Spleen (tissue), 7 donors: ENCODE measurements around the gene ATRN.

ENCODE experiments used
- CTCF ChIP-seq, 11 experiments: fragments of 200-600 bp in 7 of 11; fragments of 450-650 bp in 4 of 11; sonication (generic) in 4 of 11; IDR thresholded peaks in 8 of 11; conservative IDR thresholded peaks in 3 of 11; 1 replicate in 7 of 11; 2 replicates in 4 of 11; pipeline versions ENCODE4 v1.4.0 to v1.8.0; 2016 to 2021; ENCODE audit warnings: antibody characterized with exemption in 11 of 11, inconsistent platforms in 4 of 11, mild to moderate bottlenecking in 1 of 11
- POLR2AphosphoS5 ChIP-seq, 3 donors: sonication (generic); formaldehyde crosslinking; IDR thresholded peaks; one replicate each; pipeline ENCODE4 v1.5.1; 2017; ENCODE audit warnings: antibody characterized with exemption in 3 of 3
- donor health status: DM: no; HTN: no; CAD: no; lungs with moderate emphysema.
- donor health status: DM: no; HTN: no; CAD: no.
- donor health status: DM: no; HTN: no; CAD: no.

GRCh38 chr20:3663858-3664257, 193.0 kb downstream of the ATRN start:
- TF ChIP-seq CTCF (IDR thresholded peaks at IDR 0.05 in 8 of 11, conservative IDR thresholded peaks at IDR 0.05 in 3 of 11), result no peak
- no peak for TF ChIP-seq POLR2AphosphoS5 (IDR thresholded peaks at IDR 0.05)
